ENCODE data around the gene COL9A2.

The COL9A2 gene

DNA sequence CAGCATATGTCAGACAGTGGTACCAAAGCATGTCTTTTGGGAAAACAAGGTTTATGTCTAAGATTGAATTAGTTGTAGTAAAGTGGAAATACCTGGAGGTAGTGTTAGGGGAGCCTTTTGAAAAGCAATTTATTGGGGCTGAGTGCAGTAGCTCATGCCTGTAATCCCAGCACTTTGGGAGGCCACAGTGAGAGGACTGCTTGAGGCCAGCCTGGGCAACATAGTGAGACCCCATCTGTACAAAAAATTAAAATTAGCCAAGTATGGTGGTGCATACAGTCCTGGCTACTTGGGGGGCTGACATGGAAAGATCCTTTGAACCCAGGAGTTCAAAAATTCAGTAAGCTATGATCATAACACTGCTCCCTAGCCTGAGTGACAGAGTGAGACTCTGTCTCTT, 51.8 kb downstream of the COL9A2 start:
- DNase-seq (ENCODE audit: extremely low read depth in 1 of 2, low read depth in 1 of 2), result no peak

DNA sequence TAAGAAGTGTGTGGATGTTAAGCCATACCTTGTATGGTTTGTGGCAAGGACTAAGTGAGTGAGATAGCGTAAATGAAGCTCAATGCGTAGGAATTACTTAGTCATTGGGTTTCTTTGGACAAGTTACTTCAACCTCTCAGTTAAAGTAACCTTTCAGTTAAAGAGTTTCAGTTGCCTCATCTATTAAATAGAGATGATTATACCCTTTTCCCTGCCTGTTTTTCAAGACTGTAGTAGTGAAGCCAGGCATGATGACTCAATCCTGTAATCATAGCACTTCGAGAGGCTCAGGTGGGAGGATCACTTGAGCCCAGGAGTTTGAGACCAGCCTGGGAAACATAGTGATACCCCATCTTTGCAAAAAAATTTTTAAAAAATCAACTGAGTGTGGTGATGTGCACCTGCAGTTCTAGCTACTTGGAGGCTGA, 52.7 kb downstream of the COL9A2 start:
- DNase-seq (ENCODE audit: extremely low read depth in 1 of 2, low read depth in 1 of 2), result no peak

DNA sequence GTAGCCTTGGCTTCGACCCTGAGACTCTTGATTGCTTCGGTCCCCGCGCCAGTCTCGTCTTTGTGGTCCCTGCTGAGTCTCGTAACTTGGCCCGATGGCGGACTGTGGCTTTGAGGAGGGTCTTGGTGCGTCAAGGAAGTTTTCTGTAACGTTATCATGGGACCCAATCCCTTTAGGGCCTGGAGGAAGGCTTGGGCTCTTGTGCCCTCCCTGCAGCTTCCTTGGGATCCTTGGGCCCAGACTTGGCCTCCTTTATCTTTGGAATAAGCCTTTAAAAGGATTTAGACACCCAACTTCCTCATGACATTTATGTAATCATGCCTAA, 58.7 kb downstream of the COL9A2 start:
- no peak for DNase-seq (ENCODE audit: extremely low read depth in 1 of 2, low read depth in 1 of 2)

DNA sequence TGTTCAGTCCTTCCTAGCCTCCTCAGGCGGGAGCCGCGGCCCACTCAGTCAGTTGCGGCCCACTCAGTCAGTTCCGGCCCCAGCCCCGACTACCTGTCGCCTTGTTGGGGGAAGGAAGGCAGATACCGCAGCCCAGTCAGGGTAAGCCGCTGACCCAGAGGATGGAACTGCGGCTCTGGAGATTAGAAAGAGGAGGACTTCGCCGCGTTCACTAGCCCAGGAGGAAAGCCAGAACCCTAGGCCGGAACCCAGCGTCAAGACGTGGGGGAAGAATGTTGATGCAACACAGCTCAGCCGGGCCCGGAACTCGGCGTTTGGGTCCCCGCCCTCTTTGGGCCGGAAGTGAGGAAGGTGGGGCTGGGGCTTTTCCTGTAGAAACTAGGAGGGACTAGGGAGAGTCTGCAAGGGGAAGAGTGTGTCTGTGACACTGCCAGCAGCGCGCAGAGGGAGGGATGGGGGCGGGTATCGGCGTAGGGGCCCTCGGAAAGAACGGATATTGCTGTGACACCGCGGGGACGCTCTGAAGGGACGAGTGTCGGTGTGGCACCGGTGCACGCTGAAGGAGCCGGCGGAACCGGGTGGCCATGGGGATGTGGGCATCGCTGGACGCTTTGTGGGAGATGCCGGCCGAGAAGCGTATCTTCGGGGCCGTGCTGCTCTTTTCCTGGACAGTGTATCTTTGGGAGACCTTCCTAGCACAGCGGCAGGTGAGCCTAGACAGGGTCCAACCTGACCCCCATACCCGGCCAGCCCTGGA, 59.2 kb downstream of the COL9A2 start, which contains the start of gene ZMPSTE24:
Gene ZMPSTE24 (plus strand): TSS at position 549 of the 757 bp plus-strand sequence. CDS start 36 bp downstream, at position 585.
- peak; percentile 90 to 92 for DNase-seq (ENCODE audit: extremely low read depth in 1 of 2, low read depth in 1 of 2)

GRCh38 chr1:40257313-40257687, 59.8 kb downstream of the COL9A2 start:
- no peak for DNase-seq (ENCODE audit: extremely low read depth in 1 of 2, low read depth in 1 of 2)

DNA sequence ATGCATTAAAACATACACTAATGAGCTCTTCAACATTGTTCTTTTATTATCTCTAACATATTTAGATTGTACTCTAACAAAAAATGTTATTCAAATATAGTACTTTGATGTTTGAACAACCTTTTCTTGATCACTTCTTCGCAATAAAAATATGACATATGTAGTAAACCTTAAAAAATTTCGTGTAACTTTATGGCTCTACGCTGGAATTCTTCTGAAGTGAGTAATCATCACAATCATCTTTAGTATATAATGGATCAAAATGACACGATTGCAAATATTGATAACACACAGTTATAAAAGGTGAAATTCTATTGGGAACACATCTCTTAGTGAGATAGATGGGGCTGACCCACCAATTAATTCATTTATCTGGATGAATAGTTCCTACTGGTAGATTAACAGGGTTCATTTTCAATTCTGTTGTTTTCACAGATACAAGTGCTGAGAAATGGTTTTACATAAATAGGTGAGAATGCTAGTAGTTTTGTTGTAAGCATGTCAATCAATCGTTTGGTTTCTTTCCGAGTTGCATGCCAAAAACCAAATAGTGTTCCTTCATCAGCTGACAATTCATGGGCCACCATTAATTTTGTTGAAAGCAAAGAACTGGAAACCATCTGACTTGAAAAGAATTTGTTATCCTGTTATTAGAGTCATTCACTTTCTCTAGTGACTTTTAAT, 60.5 kb downstream of the COL9A2 start:
- no peak for DNase-seq (ENCODE audit: extremely low read depth in 1 of 2, low read depth in 1 of 2)

GRCh38 chr1:40255231-40255630, 61.9 kb downstream of the COL9A2 start:
- DNase-seq (ENCODE audit: extremely low read depth in 1 of 2, low read depth in 1 of 2), result no peak

DNA sequence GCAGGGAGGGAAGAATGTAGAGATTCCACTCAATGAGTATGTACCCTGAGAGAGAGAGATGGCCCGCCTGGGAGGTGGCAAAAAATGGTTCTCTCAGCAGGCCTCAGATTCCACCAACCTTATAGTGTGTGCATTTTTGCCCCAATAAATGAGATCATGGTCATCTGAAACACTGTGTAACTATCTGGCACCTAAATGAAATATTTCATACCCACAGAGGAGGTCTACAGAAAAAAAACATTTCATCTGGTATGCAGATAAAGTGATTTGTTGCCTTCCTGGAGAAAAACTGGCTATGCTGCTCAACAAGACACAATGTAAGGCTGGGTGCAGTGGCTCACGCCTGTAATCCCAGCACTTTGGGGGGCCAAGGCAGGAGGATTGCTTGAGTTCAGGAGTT, 64.5 kb downstream of the COL9A2 start:
- DNase-seq (ENCODE audit: extremely low read depth in 1 of 2, low read depth in 1 of 2), result no peak

- DNase-seq (ENCODE audit: extremely low read depth in 1 of 2, low read depth in 1 of 2), result no peak
Measured at GRCh38 chr1:40251456-40251855, 65.6 kb downstream of the COL9A2 start.
